NCI-H128 (cell line): ENCODE data around the gene CDT1.

ENCODE experiments used
- DNase-seq: peaks from one replicate; lab custom pipeline; 2025; ENCODE audit not compliant: unreplicated experiment; lab: John Stamatoyannopoulos, UW

CDT1 gene

GRCh38 chr16:88854306-88855111 is 50.9 kb downstream of the CDT1 start:
- no peak for DNase-seq

GRCh38 chr16:88855176-88855575 is 51.6 kb downstream of the CDT1 start:
- DNase-seq: no peak

GRCh38 chr16:88855736-88856121 is 52.1 kb downstream of the CDT1 start:
- DNase-seq: no peak

GRCh38 chr16:88856122-88856827 is 52.7 kb downstream of the CDT1 start:
- no peak for DNase-seq

GRCh38 chr16:88856828-88857727 is 53.5 kb downstream of the CDT1 start, which contains the start of the genes GALNS and TRAPPC2L:
TSS of gene GALNS (minus strand) at chr16:88856947. CDS start at chr16:88856877, 70 bp downstream.
TSS of gene TRAPPC2L (plus strand) at chr16:88857127. CDS start at chr16:88857151, 24 bp downstream.
- peak; percentile 79 for DNase-seq

- DNase-seq: no peak
Observed at GRCh38 chr16:88857728-88858339, 54.2 kb downstream of the CDT1 start.
